ENCODE measurements around the gene TMOD1.

DNA sequence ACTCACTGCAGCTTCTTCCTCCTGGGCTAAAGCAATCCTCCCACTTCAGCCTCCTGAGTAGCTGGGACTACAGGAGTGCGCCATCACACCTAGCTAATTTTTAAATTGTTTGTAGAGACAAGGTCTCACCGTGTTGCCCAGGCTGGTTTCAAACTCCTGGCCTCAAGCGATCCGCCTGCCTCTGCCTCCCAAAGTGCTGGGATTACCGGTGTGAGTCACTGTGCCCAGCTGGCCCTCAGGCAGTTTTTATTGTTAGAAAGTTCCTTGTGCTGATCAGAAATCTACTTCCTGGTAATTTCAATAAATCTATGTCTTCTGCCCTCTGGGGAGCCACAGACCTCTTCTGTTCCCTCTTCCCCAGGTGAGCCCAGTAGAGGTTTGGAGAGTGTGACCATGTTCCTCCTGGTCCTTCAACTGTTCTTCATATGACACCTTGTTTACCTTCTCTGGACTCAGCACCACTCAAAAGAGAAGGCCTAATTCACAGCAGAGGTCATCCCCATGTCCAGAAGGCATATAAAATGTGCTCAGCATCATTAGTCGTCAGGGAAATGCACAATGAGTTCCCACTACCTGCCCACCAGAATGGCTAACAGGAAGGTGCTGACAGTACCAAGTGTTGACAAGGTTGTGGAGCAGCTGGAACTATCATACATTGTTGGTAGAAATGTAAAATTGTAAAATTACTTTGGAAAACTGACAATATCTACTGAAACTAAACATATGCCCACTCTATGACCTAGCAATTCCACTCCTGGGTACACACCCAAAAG, 10.4 kb downstream of the TMOD1 start:
- TF ChIP-seq EZH2 (IDR thresholded peaks at IDR 0.05; ENCODE audit: insufficient read depth, poor library complexity, severe bottlenecking) = no peak
- no peak for TF ChIP-seq EZH2phosphoT487 (IDR thresholded peaks at IDR 0.05; ENCODE audit: insufficient read depth, low read depth)
